Measurements from ENCODE around the gene ZNF397. TPM values are rescaled to one million over a fixed set of nuclear protein-coding genes. Genes with fewer than 3 reads are reported as not detected.

ZNF397 gene
- total RNA-seq, 3 donors from 2014 or later (not counting 1 experiment from before 2014, with no cell fraction given), result 8.7 to 15.6 (median 13.9) TPM

DNA sequence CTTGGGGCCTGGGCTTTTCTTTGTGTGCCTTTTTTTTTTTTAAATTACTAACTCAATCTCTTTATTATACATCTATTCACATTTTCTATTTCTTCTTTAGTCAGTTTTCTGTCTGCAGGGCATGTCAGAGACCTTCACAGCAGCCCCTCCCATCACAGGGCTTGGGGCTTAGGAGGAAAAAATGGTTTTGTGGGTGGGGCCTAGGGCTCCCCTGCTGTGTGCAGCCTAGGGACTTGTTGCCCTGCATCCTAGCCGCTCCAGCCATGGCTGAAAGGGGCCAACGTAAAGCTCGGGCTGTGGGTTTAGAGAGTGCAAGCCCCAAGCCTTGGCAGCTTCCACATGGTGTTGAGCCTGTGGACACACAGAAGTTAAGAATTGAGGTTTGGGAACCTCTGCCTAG lies 35.4 kb downstream of the ZNF397 start:
- H3K4me1 ChIP-seq (ENCODE audit: control insufficient read depth, insufficient read depth, low read length), result no peaks in the 10 kb centered on the region
- 97% methylated on average over 3 of the region's 3 CpGs for WGBS (ENCODE audit: insufficient coverage)

DNA sequence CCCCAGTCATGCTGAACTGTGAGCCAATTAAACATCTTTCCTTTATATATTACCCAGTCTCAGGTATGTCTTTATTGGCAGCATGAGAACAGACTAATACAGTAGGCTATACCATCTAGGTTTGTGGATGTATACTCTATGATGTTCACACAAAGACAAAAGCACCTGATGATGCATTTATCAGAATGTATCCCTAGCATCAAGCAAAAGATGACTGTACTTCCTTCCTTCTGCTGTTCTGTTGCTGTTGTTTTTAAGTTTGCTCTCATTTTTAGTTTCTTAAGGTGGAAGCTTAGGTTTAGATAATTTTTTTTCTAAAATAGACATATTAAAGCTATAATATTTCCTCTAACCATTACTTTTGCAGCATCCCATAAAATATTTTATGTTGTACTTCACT lies 36.8 kb downstream of the ZNF397 start:
- Histone ChIP-seq H3K4me1 (ENCODE audit: control insufficient read depth, insufficient read depth, low read length) (no peaks in the 10 kb centered on the region), H3K27me3 (ENCODE audit: control insufficient read depth, insufficient read depth, low read length) (no peaks in the 10 kb centered on the region), H3K9me3 (ENCODE audit: control insufficient read depth, insufficient read depth, low read length) (no peaks in the 10 kb centered on the region), H3K4me3 (ENCODE audit: low read length) (no peak overlapping the region), H3K36me3 (ENCODE audit: control insufficient read depth, insufficient read depth, low read length) (no peaks in the 10 kb centered on the region), H3K27ac (ENCODE audit: low read length) (no peak overlapping the region)
- no peak for ATAC-seq
- H3K27ac Mint-ChIP-seq, result no peak overlapping the region
- H3K36me3 Mint-ChIP-seq, result no peaks in the 10 kb centered on the region
- no peaks in the 10 kb centered on the region for H3K27me3 Mint-ChIP-seq (ENCODE audit: low read depth in 2 of 2)
- TF ChIP-seq, protein P1, sequence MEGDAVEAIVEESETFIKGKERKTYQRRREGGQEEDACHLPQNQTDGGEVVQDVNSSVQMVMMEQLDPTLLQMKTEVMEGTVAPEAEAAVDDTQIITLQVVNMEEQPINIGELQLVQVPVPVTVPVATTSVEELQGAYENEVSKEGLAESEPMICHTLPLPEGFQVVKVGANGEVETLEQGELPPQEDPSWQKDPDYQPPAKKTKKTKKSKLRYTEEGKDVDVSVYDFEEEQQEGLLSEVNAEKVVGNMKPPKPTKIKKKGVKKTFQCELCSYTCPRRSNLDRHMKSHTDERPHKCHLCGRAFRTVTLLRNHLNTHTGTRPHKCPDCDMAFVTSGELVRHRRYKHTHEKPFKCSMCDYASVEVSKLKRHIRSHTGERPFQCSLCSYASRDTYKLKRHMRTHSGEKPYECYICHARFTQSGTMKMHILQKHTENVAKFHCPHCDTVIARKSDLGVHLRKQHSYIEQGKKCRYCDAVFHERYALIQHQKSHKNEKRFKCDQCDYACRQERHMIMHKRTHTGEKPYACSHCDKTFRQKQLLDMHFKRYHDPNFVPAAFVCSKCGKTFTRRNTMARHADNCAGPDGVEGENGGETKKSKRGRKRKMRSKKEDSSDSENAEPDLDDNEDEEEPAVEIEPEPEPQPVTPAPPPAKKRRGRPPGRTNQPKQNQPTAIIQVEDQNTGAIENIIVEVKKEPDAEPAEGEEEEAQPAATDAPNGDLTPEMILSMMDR (IDR thresholded peaks at IDR 0.05), result no peak
- H3K4me3 Mint-ChIP-seq, result no peak overlapping the region
- no peak for DNase-seq
- no peaks in the 10 kb centered on the region for H3K9me3 Mint-ChIP-seq
- peaks cover 0 to 17% of the 10 kb centered on the region in 2 donors for H3K4me1 Mint-ChIP-seq
- intact Hi-C loops (cut with micrococcal nuclease), result no loop called here

More for the DNA sequence above, 35.4 kb downstream of the ZNF397 start:
- H3K36me3 Mint-ChIP-seq, result no peaks in the 10 kb centered on the region
- H3K4me1 Mint-ChIP-seq, result peaks cover 0 to 17% of the 10 kb centered on the region in 2 donors
- no peaks in the 10 kb centered on the region for H3K36me3 ChIP-seq (ENCODE audit: control insufficient read depth, insufficient read depth, low read length)
- H3K27me3 ChIP-seq (ENCODE audit: control insufficient read depth, insufficient read depth, low read length), result no peaks in the 10 kb centered on the region
- TF ChIP-seq, protein P1 (IDR thresholded peaks at IDR 0.05), result no peak
- H3K27me3 Mint-ChIP-seq (ENCODE audit: low read depth in 2 of 2), result no peaks in the 10 kb centered on the region
- no peak overlapping the region for H3K4me3 Mint-ChIP-seq
- ATAC-seq (no peak), DNase-seq (no peak)
- no peak overlapping the region for H3K27ac ChIP-seq (ENCODE audit: low read length)
- H3K9me3 Mint-ChIP-seq, result no peaks in the 10 kb centered on the region
- no peaks in the 10 kb centered on the region for H3K9me3 ChIP-seq (ENCODE audit: control insufficient read depth, insufficient read depth, low read length)
- no peak overlapping the region for H3K4me3 ChIP-seq (ENCODE audit: low read length)
- intact Hi-C loops (cut with micrococcal nuclease), result no loop called here
- H3K27ac Mint-ChIP-seq, result no peak overlapping the region

- Histone ChIP-seq H3K27me3 (ENCODE audit: control insufficient read depth, insufficient read depth, low read length) (no peaks in the 10 kb centered on the region), H3K36me3 (ENCODE audit: control insufficient read depth, insufficient read depth, low read length) (no peaks in the 10 kb centered on the region), H3K4me1 (ENCODE audit: control insufficient read depth, insufficient read depth, low read length) (no peaks in the 10 kb centered on the region), H3K27ac (ENCODE audit: low read length) (no peak overlapping the region), H3K4me3 (ENCODE audit: low read length) (no peak overlapping the region), H3K9me3 (ENCODE audit: control insufficient read depth, insufficient read depth, low read length) (no peaks in the 10 kb centered on the region)
- DNase-seq (no peak), ATAC-seq (no peak)
- intact Hi-C loops (cut with micrococcal nuclease), result no loop called here
- H3K4me3 Mint-ChIP-seq, result no peak overlapping the region
- TF ChIP-seq, protein P1 (IDR thresholded peaks at IDR 0.05), result no peak
- no peak overlapping the region for H3K27ac Mint-ChIP-seq
- H3K9me3 Mint-ChIP-seq, result no peaks in the 10 kb centered on the region
- 61% methylated on average over 1 of the region's 1 CpG for WGBS (ENCODE audit: insufficient coverage)
- H3K27me3 Mint-ChIP-seq (ENCODE audit: low read depth in 2 of 2), result no peaks in the 10 kb centered on the region
- no peaks in the 10 kb centered on the region for H3K36me3 Mint-ChIP-seq
- peaks cover 0 to 17% of the 10 kb centered on the region in 2 donors for H3K4me1 Mint-ChIP-seq
Observed at GRCh38 chr18:35278085-35278484, 37.3 kb downstream of the ZNF397 start.

DNA sequence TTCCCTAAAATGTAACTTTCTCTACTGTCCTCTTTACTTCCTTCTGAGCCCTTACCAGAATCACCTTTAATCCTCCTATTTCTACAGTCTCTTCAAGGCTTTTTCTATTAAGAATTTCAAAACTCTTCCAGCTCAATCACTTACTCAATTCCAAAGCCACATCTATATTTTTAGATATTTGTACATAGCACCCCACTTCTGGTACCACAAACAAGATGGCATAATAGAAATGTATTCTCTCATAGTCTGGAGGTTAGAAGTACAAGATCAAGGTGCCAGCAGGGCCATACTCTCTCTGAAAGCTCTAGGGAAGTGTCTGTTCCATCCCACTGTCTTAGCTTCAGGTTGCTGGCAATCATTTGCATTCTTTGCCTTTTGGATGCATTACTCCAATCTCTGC lies 38.1 kb downstream of the ZNF397 start:
- TF ChIP-seq, protein P1 (IDR thresholded peaks at IDR 0.05), result no peak
- ATAC-seq, result no peak
- DNase-seq, result no peak
- no peaks in the 10 kb centered on the region for H3K36me3 Mint-ChIP-seq
- no peaks in the 10 kb centered on the region for H3K9me3 Mint-ChIP-seq
- H3K27me3 Mint-ChIP-seq (ENCODE audit: low read depth in 2 of 2), result no peaks in the 10 kb centered on the region
- H3K4me1 Mint-ChIP-seq, result peaks cover 0 to 17% of the 10 kb centered on the region in 2 donors
- Histone ChIP-seq H3K27ac (ENCODE audit: low read length) (no peak overlapping the region), H3K36me3 (ENCODE audit: control insufficient read depth, insufficient read depth, low read length) (peaks cover 4% of the 10 kb centered on the region), H3K27me3 (ENCODE audit: control insufficient read depth, insufficient read depth, low read length) (no peaks in the 10 kb centered on the region), H3K4me1 (ENCODE audit: control insufficient read depth, insufficient read depth, low read length) (no peaks in the 10 kb centered on the region), H3K4me3 (ENCODE audit: low read length) (no peak overlapping the region), H3K9me3 (ENCODE audit: control insufficient read depth, insufficient read depth, low read length) (no peaks in the 10 kb centered on the region)
- H3K4me3 Mint-ChIP-seq, result no peak overlapping the region
- intact Hi-C loops (cut with micrococcal nuclease), result no loop called here
- H3K27ac Mint-ChIP-seq, result no peak overlapping the region
